GM19239 (cell line): ENCODE measurements around the gene PIAS1.
"Not testable (repeated sequence)": the region's sequence is repeated elsewhere in the genome, so short reads cannot be mapped to it uniquely, and the experiment has no call there.

Experiments used
- DNase-seq: peaks from one replicate; pipeline ENCODE4 v3.0.0; 2011; ENCODE audit warnings: low spot score; ENCODE audit not compliant: insufficient read length
- FAIRE-seq: peaks from 2 replicates; lab custom pipeline; 2011; peaks lifted over from hg19 to GRCh38; lab: Jason Lieb, UNC

Gene PIAS1

GRCh38 chr15:68053701-68054627 is at the start of gene PIAS1:
TSS of gene PIAS1 (plus strand) at chr15:68054315. CDS start at chr15:68054327, 12 bp downstream.
- peak; percentile 71 for DNase-seq
- FAIRE-seq, result peak; percentile 94

DNA sequence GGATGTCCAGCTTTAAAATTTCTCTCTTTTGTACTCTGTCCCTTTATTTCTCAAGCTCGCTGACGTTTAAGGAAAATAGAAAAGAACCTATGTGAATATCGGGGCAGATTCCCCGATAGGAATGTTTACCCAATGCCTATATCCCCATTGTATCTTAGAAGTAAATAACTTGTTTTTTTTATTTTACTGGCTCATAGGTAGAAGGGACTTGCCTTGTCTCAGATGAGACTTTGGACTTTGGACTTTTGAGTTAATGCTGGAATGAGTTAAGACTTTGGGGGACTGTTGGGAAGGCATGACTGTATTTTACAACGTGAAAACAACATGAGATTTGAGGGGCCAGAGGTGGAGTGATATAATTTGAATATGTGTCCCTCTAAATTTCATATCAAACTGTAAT is 46.5 kb upstream of the PIAS1 start:
- not testable (repeated sequence) for FAIRE-seq, DNase-seq

DNA sequence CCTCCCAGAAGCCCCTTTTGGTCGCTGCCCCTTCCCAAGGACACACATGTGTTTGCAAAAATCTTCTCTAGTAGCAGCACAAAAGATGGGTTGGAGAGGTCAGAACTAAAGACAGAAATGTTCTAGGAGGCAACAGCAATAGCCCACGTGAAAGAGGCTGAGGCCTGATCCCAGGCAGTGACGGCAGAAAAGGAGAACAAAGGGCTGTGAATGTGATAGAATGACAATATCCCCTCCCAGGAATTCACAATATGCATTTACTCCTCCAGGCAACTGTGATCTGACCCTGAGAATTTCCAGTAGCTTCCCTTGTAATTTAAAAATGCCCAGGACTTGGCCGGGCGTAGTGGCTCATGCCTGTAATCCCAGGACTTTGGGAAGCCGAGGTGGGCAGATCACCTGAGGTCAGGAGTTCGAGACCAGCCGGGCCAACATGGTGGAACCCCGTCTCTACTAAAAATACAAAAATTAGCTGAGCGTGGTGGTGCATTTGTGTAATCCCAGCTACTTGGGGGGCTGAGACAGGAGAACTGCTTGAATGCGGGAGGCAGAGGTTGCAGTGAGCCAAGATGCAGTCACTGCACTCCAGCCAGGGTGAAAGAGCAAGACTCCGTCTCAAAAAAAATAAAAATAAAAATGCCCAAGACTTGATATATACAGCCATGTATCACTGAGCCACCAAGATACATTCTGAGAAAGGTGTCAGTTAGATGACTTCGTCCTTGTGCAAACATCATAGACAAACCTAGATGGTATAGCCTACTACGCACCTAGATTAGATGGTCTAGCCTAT is 43.6 kb upstream of the PIAS1 start:
- no peak for DNase-seq
- no peak for FAIRE-seq

DNA sequence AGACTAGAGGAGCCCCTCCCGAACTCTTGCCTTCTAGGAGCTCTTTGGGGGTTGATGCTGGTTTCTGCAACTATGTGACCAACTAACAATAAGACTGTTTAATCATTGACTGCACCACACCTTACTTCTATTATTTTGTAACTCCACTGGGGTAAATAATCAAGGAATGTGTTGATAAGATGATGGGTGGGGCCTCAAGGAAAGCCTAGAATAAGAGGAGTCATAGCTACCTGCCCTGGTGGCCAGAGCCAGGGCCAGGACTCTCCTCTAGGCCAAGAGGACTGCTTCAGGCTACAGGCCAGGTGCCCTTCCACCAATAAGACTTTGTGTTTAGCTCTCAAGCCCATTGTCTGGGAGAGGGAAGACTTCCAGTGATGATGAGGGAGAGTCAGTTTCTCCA is 41.2 kb upstream of the PIAS1 start:
- DNase-seq (no peak), FAIRE-seq (no peak)

GRCh38 chr15:68014219-68014618 is 39.9 kb upstream of the PIAS1 start:
- no peak for FAIRE-seq
- no peak for DNase-seq

- DNase-seq (no peak), FAIRE-seq (no peak)
These were observed 38.9 kb upstream of the PIAS1 start for GRCh38 chr15:68015244-68015643.

DNA sequence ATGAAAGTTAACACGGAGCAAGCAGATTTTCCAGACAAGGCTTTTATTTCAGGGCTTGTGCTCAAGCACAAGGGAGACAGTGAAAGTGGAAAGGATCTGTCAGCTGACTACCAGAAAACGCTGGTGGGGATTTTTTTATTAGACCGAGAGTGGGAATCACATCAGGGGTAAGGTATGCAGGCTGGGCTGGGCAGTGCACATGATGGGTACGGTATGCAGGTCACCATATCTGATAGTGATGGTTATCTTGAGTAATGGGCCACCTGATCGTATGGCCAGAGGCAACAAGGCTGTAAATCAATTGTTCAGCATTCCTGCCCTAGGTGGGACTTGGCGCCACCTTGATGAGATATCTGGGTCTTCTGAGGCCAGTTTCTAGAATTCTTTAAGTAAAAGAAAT is 36.9 kb upstream of the PIAS1 start:
- DNase-seq, result no peak
- no peak for FAIRE-seq

DNA sequence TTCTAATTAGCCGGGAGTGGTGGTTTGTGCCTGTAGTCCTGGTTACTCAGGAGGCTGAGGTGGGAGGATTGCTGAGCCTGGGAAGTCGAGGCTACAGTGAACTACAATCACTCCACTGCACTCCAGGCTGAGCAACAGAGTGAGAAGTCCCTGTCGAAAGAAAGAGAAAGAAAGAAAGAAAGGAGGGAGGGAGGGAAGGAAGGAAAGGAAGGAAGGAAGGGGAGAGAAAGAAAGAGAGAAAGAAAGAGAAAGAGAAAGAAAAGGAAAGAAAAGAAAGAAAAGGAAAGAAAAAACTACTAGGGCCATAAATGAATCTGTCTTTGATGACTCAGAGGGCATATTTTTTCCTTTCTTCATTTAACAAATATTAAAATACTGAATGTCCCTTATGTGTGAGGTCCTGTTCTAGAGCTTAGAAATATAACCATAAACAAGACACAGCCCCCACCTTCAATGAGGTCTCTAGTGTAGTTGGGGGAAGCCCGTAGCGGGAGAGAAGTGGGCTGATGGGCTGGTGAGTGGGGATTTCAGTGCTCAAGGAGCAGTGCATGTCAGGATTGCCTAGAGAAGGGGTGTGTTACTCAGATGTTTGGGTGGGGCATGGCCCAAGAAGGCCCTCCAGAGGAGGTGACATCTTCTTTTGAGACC is 35.2 kb upstream of the PIAS1 start:
- DNase-seq, result no peak
- FAIRE-seq, result no peak

GRCh38 chr15:68019814-68020525 is 34.1 kb upstream of the PIAS1 start:
- no peak for DNase-seq
- no peak for FAIRE-seq

- no peak for FAIRE-seq
- no peak for DNase-seq
These were observed 33.4 kb upstream of the PIAS1 start for GRCh38 chr15:68020685-68021084.

DNA sequence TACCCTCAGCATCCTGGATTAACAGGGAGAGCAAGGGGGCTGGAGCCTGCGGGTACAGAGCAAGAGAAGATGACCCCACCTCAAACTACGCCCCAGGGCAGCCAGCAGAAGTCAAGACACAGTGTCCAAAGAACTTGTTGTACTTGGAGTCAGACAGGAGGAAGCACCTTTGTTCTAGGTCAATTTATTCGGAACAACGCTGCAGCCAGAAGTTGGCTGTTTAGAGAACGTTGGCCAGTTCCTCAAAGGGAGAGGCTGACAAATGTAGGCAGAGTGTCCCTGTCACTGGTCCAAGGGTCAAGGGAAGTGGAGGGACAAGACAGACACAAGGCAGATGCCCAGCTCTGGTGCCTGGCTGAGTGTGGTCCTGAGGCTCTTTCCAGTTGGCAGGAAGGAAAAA is 32.1 kb upstream of the PIAS1 start:
- no peak for FAIRE-seq
- DNase-seq, result no peak

GRCh38 chr15:68023307-68024101 is 30.6 kb upstream of the PIAS1 start:
- DNase-seq, result no peak
- no peak for FAIRE-seq

DNA sequence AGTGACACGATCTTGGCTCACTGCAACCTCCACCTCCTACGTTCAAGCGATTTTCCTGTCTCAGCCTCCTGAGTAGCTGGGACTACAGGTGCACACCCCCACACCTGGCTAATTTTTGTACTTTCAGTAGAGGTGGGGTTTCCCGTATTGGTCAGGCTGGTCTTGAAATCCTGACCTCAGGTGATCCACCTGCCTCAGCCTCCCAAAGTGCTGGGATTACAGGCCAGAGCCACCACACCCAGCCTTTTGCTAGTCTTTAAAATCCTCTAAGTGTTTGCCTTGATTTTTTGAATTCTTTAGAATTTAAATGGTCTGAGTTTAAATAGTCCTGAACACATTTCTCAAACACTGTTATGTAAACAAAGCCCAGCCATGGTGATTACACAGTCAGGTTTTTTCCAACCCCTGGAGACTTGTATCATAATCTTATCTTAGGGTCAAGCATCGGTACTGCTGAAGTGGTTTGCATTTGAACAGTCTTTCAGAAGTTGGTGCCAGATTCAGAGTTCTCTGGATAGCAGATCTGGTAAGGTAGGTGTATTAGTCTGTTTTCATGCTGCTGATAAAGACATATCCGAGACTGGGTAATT is 28.2 kb upstream of the PIAS1 start:
- no peak for FAIRE-seq

GRCh38 chr15:68027388-68027787 is 26.7 kb upstream of the PIAS1 start:
- no peak for FAIRE-seq
- DNase-seq, result no peak

More for the DNA sequence above, 28.2 kb upstream of the PIAS1 start:
- no peak for DNase-seq

DNA sequence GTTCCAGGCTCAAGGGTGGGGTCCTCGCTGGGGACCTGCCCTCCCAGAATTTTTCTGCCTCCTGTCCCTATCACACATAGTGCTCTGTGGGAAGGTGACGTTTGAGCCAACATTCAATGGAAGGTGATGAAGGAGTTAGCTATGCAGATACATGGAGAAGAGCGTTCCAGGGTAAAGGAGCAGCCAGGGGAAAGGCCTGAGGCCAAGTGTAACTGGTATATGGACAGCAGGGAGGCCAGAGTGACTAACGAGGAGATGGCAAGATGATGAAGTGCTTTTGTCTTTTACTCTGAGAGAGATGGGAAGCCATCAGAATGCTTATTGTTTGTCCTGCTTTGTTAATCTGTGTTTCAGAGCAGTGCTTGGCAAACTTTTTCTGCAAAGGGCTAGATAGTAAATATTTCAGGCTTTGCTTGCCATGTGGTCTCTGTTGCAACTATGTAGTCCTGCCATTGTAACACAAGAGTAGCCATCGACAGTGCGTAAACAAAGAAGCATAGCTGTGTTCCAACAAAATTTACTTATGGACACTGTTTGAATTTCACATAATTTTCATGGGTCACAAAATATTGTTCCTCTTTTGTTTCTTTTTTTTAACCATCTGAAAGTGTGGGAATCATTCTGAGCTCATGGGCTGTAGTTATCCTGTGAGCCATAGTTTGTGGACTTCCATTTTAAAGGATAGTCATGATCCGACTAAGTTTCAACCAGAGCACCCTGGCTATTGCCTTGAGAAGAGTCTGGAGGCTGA is 25.8 kb upstream of the PIAS1 start:
- no peak for DNase-seq
- no peak for FAIRE-seq

GRCh38 chr15:68028888-68029207 is 25.3 kb upstream of the PIAS1 start:
- DNase-seq (no peak), FAIRE-seq (no peak)

- FAIRE-seq (no peak), DNase-seq (no peak)
These were observed 24.2 kb upstream of the PIAS1 start for GRCh38 chr15:68029959-68030358.

GRCh38 chr15:68031404-68031803 is 22.7 kb upstream of the PIAS1 start:
- FAIRE-seq (no peak), DNase-seq (no peak)
